Measurements from ENCODE around the gene MICB.

MICB gene

GRCh38 chr6:31477521-31477920 is 20.4 kb upstream of the MICB start:
- Histone ChIP-seq H3K79me2 (ENCODE audit: control insufficient read depth, low read length) (no peaks in the 10 kb centered on the region), H3K4me1 (ENCODE audit: control insufficient read depth, low read length) (peaks cover 25% of the 10 kb centered on the region), H3K4me2 (ENCODE audit: low read length) (no peak overlapping the region), H3F3A (ENCODE audit: control insufficient read depth, insufficient read depth) (no peaks in the 10 kb centered on the region), H3K4me3 (ENCODE audit: low read length) (no peak overlapping the region), H3K9me2 (replicated peaks; ENCODE audit: control insufficient read depth, low read length) (no peaks in the 10 kb centered on the region), H3K27ac (ENCODE audit: low read depth, low read length) (no peak overlapping the region), H3K36me3 (ENCODE audit: control insufficient read depth, low read length) (no peaks in the 10 kb centered on the region), H3K9me3 (ENCODE audit: control insufficient read depth, insufficient read depth, low read length) (no peaks in the 10 kb centered on the region), H4K20me1 (ENCODE audit: control insufficient read depth, insufficient read depth, low read depth, low read length) (no peaks in the 10 kb centered on the region), H3K27me3 (ENCODE audit: control insufficient read depth, low read length) (no peaks in the 10 kb centered on the region)
- TF ChIP-seq CTCF (IDR thresholded peaks at IDR 0.05; ENCODE audit: low read depth, low read length, poor library complexity, severe bottlenecking) (no peak), EZH2phosphoT487 (IDR thresholded peaks at IDR 0.05; ENCODE audit: borderline replicate concordance, low read length) (no peak)

- no peak overlapping the region for H3K4me2 ChIP-seq (ENCODE audit: low read length)
- peaks cover 25% of the 10 kb centered on the region for H3K4me1 ChIP-seq (ENCODE audit: control insufficient read depth, low read length)
- H3F3A ChIP-seq (ENCODE audit: control insufficient read depth, insufficient read depth) = no peaks in the 10 kb centered on the region
- no peaks in the 10 kb centered on the region for H3K9me2 ChIP-seq (replicated peaks; ENCODE audit: control insufficient read depth, low read length)
- H3K9me3 ChIP-seq (ENCODE audit: control insufficient read depth, insufficient read depth, low read length) = no peaks in the 10 kb centered on the region
- H3K4me3 ChIP-seq (ENCODE audit: low read length) = no peak overlapping the region
- no peaks in the 10 kb centered on the region for H3K27me3 ChIP-seq (ENCODE audit: control insufficient read depth, low read length)
- H3K79me2 ChIP-seq (ENCODE audit: control insufficient read depth, low read length) = no peaks in the 10 kb centered on the region
- no peak overlapping the region for H3K27ac ChIP-seq (ENCODE audit: low read depth, low read length)
- no peaks in the 10 kb centered on the region for H3K36me3 ChIP-seq (ENCODE audit: control insufficient read depth, low read length)
- TF ChIP-seq EZH2phosphoT487 (IDR thresholded peaks at IDR 0.05; ENCODE audit: borderline replicate concordance, low read length) = no peak
- TF ChIP-seq CTCF (IDR thresholded peaks at IDR 0.05; ENCODE audit: low read depth, low read length, poor library complexity, severe bottlenecking) = no peak
- no peaks in the 10 kb centered on the region for H4K20me1 ChIP-seq (ENCODE audit: control insufficient read depth, insufficient read depth, low read depth, low read length)
These were observed 19.6 kb upstream of the MICB start for GRCh38 chr6:31478186-31478950.

GRCh38 chr6:31479151-31479932 is 18.6 kb upstream of the MICB start:
- no peaks in the 10 kb centered on the region for H3K9me2 ChIP-seq (replicated peaks; ENCODE audit: control insufficient read depth, low read length)
- H3K9me3 ChIP-seq (ENCODE audit: control insufficient read depth, insufficient read depth, low read length) = no peaks in the 10 kb centered on the region
- H3K27me3 ChIP-seq (ENCODE audit: control insufficient read depth, low read length) = no peaks in the 10 kb centered on the region
- TF ChIP-seq CTCF (IDR thresholded peaks at IDR 0.05; ENCODE audit: low read depth, low read length, poor library complexity, severe bottlenecking) = no peak
- TF ChIP-seq EZH2phosphoT487 (IDR thresholded peaks at IDR 0.05; ENCODE audit: borderline replicate concordance, low read length) = no peak
- H3F3A ChIP-seq (ENCODE audit: control insufficient read depth, insufficient read depth) = peaks cover 3% of the 10 kb centered on the region; the same call in 1 of the 2 replicates
- H3K36me3 ChIP-seq (ENCODE audit: control insufficient read depth, low read length) = no peaks in the 10 kb centered on the region
- peaks cover 25% of the 10 kb centered on the region for H3K4me1 ChIP-seq (ENCODE audit: control insufficient read depth, low read length)
- no peak overlapping the region for H3K4me2 ChIP-seq (ENCODE audit: low read length)
- H4K20me1 ChIP-seq (ENCODE audit: control insufficient read depth, insufficient read depth, low read depth, low read length) = no peaks in the 10 kb centered on the region
- no peak overlapping the region for H3K4me3 ChIP-seq (ENCODE audit: low read length)
- no peaks in the 10 kb centered on the region for H3K79me2 ChIP-seq (ENCODE audit: control insufficient read depth, low read length)
- no peak overlapping the region for H3K27ac ChIP-seq (ENCODE audit: low read depth, low read length)

Data from DOHH2 (cell line).